Endometrium (tissue), 2 donors: ENCODE data around the gene MRPS35.
A peak's percentile ranks its signal among the peaks of the same experiment; 100 is the strongest.

Source experiments
- FAIRE-seq: peaks from 2 replicates; lab custom pipeline; 2012; peaks lifted over from hg19 to GRCh38; lab: Jason Lieb, UNC
- donor health status: control.
- donor health status: control.

MRPS35 gene

DNA sequence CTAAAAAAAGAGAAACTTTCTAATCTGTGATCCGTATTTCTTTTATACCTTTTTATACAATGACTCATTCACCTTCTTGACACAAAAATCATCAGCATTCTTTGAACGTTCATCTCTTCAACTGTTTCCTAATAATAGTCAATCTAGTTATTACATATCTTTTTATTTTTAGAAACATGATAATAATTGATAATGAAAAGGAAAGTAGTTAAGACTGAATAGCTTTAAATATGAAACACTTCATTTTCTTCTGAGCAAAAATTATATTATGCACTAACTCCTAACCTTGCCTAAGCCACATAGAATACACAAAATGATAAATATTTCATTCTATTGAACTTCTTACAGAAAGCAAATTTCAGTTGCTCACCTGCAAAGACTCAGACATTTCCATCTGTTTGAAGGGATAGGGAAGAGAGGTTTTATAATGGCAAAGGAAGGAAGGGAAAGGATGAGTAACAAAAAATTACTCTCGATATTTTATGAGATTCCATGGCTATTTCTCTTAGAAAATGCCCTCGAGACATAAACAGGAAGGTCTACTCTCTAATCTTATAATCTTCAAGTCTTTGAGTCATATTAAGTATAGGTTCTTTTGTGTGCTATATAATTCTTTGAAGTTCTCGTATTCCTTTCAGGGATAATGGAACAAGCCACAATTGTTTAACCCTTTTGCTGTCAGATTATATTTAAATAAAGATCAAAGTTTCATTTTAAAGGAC lies 61.9 kb downstream of the MRPS35 start:
- FAIRE-seq = no peak

DNA sequence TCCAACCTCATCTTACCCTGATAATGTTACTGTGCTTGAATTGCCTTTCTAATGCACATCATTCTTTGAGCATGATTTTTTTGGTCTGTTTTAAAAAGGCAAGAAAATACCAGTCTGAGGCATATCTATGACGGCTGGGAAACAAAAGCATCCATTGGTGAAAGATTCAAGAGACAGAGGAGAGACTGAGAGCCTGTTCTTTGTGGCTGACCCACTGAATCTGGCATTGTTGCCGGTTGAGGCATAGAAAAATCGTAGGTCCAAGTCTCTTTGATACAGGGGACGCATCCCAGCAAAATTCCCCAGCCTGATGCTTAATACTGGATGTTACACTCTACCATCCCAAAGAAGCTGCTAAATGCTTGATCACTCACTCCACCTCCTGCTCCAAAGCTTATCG lies 66.5 kb downstream of the MRPS35 start:
- no peak for FAIRE-seq

DNA sequence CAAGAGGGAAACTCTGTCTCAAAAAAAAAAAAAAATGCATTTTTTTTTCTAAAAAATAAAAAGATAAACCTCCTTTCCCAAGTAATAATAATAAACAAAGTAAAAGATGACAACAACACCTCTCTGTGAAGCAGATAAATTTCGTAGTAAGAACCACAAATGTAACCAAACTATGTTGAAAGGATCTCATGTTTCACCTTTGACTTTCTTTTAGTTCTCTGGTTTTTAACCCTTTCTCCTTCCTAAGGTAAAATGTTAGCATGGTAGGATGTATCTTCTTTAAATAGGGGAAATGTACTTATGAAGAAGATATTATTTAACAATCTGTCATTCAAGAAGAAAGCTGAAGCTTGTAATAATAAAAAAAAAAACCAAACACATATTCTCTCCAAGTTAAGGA lies 67.6 kb downstream of the MRPS35 start:
- FAIRE-seq = no peak

DNA sequence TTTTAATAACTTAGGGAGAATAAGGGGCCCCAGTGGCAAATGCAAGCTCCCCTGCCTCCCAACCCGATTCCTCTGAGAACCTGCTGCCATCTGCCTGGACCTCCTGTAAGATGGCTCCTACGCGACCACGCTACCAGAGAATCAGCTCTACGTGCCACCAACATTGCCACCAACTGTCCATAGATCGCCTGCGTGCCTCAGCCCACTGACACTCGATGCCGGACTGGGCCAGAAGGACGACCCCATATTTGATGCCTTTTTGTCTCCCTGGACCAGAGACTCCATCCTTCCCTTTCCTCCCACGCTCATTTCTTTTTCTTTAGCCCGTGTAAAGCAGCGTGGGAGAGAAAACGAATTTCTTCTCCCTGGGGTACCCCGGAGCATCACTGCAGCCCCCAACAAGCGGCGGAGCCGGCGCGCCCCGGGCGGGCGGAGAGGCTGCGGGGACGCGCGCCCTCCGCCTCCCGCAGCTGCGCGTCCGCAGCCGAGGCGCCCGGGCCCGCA lies 68.8 kb downstream of the MRPS35 start:
- FAIRE-seq = no peak

DNA sequence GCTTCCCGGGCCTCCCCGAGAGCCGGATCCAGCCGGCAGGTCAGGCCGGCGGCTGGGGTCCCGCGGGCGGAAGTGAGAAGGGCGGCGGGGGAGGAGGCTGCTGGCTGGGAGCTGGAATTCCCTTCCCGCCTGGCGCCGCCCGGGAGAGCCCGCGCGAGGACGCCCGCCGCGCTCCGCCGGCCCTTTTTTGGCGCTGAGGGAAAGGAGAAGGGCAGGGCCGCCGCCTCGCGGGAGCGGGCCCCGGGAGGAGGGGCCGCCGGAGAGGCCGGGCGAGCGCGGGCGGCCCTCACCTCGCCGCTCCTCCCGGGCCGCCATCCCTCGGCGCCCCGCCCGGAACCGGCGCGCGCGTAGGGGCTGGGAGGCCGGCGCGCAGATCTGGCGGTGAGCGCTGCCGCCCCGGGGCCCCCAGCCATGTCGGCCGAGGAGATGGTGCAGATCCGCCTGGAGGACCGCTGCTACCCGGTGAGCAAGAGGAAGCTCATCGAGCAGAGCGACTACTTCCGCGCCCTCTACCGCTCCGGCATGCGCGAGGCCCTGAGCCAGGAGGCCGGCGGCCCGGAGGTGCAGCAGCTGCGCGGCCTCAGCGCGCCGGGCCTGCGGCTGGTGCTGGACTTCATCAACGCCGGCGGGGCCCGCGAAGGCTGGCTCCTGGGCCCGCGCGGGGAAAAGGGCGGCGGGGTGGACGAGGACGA lies 69.4 kb downstream of the MRPS35 start, which contains the start of the genes KLHL42 and MANSC4:
Gene KLHL42 (plus strand): TSS at position 314 of the 692 bp plus-strand sequence. CDS start 98 bp downstream, at position 412.
Gene MANSC4 (minus strand): TSS at position 317 of the 692 bp plus-strand sequence. CDS start 8,960 bp downstream, outside the sequence.
- FAIRE-seq = no peak

DNA sequence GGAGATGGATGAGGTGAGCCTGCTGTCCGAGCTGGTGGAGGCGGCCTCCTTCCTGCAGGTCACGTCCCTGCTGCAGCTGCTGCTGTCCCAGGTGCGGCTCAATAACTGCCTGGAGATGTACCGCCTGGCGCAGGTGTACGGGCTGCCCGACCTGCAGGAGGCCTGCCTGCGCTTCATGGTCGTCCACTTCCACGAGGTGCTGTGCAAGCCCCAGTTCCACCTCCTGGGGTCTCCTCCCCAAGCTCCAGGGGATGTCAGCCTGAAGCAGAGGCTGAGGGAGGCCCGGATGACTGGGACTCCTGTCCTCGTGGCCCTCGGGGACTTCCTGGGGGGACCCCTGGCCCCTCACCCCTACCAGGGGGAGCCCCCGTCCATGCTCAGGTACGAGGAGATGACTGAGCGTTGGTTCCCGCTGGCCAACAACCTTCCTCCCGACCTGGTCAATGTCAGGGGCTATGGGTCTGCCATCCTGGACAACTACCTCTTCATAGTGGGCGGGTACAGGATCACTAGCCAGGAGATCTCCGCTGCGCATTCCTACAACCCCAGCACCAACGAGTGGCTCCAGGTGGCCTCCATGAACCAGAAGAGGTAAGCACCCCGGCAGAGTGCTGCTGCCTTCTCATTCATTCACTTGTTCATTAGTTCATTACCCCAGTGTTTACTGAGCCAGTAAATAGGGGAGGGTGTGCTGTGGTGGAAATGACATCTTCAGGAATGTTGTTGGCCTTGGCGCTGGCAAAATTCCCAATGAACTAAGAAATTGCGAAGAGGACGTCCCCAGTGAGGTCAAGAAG lies 70.2 kb downstream of the MRPS35 start:
- no peak for FAIRE-seq

DNA sequence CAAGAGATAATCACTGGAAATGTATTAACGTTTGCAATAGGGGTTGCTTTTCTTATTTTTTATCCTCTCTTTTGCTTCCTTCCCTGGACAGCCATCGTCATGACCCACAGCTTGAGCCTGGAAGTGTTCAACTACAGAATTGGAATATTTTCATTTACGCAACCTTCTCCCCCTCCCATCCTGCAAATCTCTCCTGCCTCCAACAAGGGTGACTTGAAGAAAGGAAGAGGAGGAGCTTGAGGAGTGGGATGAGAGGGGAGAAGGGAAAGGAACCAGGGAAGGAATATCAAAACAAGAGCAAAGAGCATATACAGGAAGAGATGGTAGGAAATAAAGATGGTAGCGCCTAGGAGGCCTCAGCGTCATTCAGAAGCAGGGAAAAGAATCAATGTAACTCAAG lies 71.0 kb downstream of the MRPS35 start:
- FAIRE-seq = no peak

DNA sequence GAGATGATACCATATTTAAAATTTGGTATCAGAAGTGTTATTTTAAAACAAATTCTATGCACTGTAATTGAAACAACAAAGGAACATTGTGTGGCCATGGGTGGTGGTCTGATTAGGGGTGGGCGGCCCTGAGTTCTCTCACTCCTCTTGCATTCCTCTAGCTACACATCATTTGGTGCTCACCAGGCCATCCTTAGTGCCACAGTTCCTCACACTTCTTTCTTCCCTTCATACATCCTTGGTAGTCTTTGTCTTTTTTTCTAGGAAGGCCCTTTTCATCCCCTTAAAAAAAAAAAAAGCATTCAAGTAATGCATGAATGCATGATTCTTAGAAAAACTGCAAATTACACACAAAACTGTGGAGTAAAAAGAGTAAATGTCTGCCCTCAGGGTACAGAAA lies 71.8 kb downstream of the MRPS35 start:
- no peak for FAIRE-seq

DNA sequence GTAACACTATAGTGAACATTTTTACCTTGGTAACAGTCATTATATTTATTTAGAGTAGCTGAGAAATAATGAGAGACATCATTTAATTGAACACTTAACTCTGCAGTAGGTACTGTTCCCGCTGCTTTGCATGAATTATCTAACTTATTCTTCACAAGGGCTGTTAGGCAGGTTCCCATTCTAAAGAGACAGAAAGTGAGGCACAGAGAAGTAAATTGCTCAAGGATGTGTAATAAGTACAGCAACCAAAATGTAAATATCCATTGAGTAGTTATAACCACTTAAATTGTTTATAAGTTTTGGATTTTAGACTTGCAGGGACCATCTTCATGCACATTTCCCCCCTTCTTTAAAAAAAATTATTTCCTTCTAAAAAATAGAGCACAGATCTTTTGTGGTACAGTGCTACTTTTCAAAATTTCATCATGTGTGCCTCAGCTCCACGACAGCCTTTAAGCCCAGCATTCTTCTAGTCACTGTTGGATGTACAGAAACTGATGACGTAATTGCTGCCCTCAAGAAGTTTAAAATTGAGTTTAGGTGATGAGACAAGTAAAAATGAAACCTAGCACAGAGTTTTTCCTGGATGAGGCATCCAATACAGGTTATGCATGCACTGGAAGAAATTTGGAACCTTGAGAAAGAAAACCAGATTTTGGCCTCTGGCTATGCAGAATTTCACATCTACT lies 75.4 kb downstream of the MRPS35 start:
- FAIRE-seq = no peak

DNA sequence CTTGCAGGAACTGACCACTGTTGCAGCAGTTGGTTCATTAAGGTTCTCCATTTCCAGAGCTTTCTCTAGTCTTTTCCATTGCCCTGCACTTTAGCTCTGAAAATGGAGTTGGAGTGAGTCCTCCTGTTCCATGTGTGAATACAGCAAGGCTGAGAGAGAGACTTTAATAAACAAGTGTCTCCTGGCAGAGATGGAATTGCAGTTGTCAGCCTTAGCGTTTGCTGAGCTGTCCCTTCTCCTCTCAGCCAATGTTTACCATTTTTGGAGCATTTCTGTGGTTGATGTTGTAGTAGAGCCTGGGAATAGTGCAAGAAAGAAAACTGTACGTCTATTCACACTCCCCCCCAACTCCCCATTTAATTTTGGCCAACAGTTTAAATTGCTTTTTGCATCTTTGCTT lies 76.9 kb downstream of the MRPS35 start:
- no peak for FAIRE-seq

DNA sequence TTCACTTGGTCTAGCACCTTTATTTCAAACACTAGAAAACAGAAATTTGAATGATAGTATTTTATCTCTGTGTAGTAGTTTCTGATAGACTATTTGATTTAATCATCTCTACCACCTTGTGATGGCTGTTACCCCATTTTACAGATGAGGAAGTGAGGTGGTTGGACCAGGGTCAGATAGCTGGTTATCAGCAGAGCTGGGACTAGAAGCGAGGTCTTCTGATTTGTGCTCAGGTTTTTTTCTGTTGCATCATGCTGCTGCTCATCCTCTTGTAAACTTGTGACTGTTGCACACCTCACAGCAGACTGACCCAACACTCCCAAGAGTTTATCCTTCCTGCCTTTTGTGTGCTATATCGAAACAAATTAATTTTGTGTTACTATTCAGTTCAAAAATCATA lies 79.5 kb downstream of the MRPS35 start:
- FAIRE-seq = no peak

DNA sequence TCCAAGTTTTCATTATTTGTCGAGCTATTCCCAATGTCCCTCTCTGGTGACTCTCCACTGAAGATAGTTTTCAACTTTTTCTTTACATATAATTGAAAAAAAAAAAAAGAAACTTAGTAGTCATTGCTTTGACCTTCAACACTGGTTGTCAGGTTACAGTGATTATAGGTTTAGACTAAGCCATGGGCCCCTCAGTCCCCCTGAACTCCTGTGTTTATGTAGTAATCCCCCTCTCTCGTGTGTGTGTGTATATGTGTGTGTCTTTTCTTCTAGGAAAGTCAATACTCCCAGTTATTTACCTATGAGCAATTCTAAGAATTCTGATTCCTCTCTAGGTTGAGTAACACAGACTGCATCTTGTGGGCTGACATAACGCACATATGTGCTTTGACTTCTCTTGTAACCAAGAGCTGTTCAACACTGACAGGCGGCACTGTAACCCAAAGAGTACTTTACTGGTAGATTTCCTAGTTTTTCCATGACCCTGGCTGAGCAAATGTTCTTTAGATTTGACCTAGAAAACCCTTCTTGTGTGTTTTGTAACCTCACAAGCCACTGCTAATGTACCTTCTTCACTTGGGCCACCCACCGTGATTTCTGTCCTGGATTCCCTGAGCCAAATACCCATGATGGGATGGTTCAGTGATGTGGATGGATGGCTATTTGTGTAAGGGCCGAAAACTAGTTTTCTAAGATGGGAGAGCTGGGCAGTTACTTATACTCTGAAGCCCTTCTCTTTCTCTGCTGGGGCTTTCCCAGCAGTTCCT lies 84.4 kb downstream of the MRPS35 start:
- FAIRE-seq = no peak

DNA sequence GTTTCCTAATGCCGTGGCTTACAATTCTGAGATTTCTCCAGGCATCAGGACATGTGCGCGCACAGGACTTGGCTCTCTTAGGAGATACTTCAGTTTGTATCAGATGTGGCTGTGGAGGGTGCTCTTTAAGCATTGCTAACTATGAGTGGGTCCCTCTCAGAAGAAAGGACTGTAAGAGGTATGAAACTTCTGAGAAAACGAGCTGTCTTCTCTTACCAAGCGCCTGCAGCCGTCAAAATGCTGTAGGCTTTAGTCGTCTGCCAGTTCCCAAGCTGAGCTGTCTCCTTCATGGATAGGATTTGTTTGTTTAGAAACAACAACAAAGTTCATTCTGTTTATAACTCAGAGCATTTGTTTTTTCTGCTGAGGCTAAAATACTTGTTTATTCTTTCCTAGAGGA lies 85.5 kb downstream of the MRPS35 start:
- peak; percentile 8 for FAIRE-seq

DNA sequence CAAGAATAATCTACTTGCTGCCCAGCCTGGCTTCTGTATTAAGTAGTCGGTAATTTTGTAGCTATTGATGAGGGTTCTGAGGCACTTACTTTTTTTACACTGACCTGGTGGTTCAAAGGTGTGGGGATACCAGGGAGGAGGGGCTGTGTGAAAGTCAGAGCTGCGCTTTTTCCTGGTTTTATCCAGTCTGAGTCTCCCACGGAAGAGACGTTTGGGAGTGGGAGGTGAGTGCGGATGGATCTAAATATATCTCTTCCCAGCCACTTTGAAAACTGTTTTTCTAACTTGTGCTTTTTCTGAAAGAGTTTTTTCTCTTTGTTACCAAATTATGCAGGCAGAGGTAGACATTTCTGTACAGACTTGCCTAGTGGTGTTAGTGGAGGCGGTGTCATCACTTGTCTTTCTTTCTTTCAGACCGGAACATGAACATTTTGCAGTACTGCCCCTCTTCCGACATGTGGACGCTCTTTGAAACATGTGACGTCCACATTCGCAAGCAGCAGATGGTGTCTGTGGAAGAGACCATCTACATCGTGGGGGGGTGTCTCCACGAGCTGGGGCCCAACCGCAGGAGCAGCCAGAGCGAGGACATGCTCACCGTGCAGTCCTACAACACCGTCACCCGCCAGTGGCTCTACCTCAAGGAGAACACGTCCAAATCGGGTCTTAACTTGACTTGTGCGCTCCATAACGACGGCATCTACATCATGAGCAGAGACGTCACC lies 86.8 kb downstream of the MRPS35 start:
- FAIRE-seq = no peak

DNA sequence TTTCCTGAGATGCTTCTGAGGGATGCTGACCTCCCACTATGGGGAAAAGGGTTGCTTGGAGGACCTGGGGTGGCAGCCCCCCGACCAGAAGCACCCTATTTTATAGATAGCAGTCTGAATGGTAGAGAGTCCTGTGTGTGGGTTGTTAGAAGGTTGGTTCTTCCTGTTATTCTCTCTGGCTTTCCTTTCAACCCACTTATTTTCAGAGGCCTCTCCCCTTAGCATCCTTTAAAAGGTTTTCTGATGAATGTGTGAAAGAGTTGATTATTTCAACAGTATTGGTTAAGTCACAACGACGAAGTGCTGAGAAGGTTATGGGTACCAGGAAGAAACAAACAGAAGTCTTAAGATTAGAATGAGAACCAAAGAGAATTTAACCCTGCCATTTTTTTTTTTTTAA lies 90.2 kb downstream of the MRPS35 start:
- no peak for FAIRE-seq

DNA sequence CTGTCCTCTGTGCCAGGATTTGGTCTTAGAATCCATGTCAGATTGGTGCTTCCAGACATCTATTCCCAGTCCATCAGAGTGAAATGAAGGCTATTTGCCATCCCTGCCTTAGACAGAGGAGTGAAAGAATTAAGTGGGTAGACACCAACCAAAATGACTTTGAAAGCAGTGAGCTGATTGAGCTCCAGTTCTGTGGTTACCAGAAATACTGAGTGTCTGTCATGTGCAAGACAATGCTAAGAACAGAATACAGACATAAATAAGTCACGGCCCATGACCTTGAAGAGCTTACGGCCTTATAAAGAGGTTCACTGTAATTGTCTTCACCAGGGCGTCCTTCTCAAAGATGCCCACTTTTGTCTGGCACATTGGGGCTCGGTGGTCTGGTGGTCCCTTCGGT lies 91.0 kb downstream of the MRPS35 start:
- FAIRE-seq = no peak

DNA sequence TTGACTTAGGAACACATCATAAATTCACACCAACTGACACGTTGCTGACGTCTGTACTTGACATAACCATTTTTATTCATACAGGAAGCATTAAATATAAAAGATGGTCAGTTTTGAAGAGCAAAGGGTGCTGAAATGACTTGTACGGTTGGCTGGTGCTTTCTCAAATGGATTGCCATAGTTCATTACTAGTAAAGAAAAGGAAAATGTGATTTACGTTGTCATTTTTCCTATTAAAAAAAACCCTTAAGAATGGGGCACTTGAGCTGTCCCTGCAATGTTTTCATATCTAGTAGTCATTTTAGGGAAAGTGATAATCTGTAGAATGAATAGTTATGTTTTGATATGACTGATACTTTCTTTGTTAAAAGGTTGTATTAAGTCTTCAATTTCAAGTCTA lies 91.9 kb downstream of the MRPS35 start:
- FAIRE-seq = no peak

DNA sequence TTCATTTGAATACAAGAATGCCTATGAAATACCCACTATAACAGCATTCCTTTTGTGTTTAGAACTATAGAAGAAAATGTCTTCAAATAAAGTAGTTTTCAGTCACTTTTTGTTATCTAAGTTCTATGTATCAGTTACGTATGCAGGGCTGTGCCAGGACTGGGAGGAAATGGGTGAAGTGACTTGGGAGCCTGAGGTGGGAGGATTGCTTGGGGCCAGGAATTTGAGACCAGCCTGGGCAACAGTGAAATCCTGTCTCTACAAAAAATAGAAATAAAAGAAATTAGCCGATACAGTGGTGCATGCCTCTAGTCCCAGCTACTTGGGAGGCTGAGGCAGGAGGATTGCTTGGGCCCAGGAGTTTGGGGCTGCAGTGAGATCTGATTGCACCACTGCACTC lies 92.3 kb downstream of the MRPS35 start:
- no peak for FAIRE-seq

DNA sequence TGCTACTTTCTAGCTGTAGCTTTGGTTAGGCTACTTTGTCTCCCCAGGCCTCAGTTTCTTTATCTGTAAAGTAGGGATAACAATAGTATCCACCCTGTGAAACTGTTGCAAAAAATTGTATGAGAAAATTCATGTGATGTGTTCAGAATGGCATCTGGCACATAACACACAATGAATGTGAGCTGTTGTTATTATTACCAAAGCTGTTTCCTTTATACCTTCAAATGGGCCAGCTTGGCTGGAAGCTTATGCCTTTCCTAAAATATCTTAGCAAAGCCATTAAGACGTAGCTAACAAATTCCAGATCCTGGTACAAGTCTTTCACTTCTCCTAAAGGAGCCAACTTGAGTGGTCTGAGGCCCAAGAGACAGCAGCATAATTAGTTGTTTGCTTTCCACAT lies 94.6 kb downstream of the MRPS35 start:
- FAIRE-seq = no peak
